SK-N-SH (cell line): ENCODE results near the gene CPNE8. TPM values are rescaled to one million over a fixed set of nuclear protein-coding genes. Genes with fewer than 3 reads are reported as not detected.

ENCODE experiments used
- CTCF ChIA-PET: fragments of 300-600, 350-600 bp; formaldehyde crosslinking; extraction: SDS; loops from one replicate; lab custom pipeline; 2021; lab: Yijun Ruan, JAX
- POLR2A ChIA-PET: fragments of 350-600 bp; sonication (Branson Sonifier 250); formaldehyde crosslinking; extraction: SDS; loops from one replicate; lab custom pipeline; 2020; ENCODE audit warnings: antibody characterized with exemption, inconsistent platforms; lab: Yijun Ruan, JAX
- DNase-seq: peaks from one replicate; pipeline ENCODE4 v3.0.0; 2012
- H2AFZ ChIP-seq: fragments of 200-600 bp; sonication (generic); 2 replicates; pipeline ENCODE4 v1.8.1; 2016; ENCODE audit warnings: antibody characterized with exemption, mild to moderate bottlenecking, low read depth
- H3F3A ChIP-seq: fragments of 200-600 bp; sonication (generic); replicated peaks from 2 replicates; pipeline ENCODE3; 2016; ENCODE audit warnings: antibody characterized with exemption, mild to moderate bottlenecking; ENCODE audit not compliant: insufficient read depth
- H3K27ac ChIP-seq, 2 experiments: fragments of 200-500 bp in 1 of 2; fragments of 200-600 bp in 1 of 2; sonication (Bioruptor generic) in 1 of 2; sonication (generic), shearing (Covaris generic) in 1 of 2; 2 replicates each; pipeline versions ENCODE4 v1.5.1 to v1.6.1; 2014 to 2016; ENCODE audit warnings: low read depth in 2 of 2, inconsistent platforms in 1 of 2, low read length in 1 of 2, mild to moderate bottlenecking in 1 of 2, mixed read lengths in 1 of 2
- H3K27me3 ChIP-seq: fragments of 200-600 bp; sonication (generic), shearing (Covaris generic); 2 replicates; pipeline ENCODE4 v1.6.1; 2016; ENCODE audit warnings: mixed run types; ENCODE audit not compliant: insufficient read depth
- H3K36me3 ChIP-seq, 2 experiments: fragments of 200-500 bp in 1 of 2; fragments of 200-600 bp in 1 of 2; sonication (Bioruptor generic) in 1 of 2; sonication (generic) in 1 of 2; replicated peaks in 1 of 2; 2 replicates each; pipeline versions ENCODE3 to v1.5.1; 2014 to 2016; ENCODE audit warnings: low read length in 1 of 2, mild to moderate bottlenecking in 1 of 2; ENCODE audit not compliant: insufficient read depth in 2 of 2, control insufficient read depth in 1 of 2
- H3K4me1 ChIP-seq, 2 experiments: fragments of 200-500 bp in 1 of 2; fragments of 200-600 bp in 1 of 2; sonication (Bioruptor generic) in 1 of 2; sonication (generic), shearing (Covaris generic) in 1 of 2; 2 replicates each; pipeline versions ENCODE4 v1.5.1 to v1.6.1; 2014 to 2016; ENCODE audit warnings: low read depth in 1 of 2, low read length in 1 of 2, mixed run types in 1 of 2; ENCODE audit not compliant: insufficient read depth in 2 of 2, control insufficient read depth in 1 of 2
- H3K4me2 ChIP-seq: fragments of 200-600 bp; sonication (generic), shearing (Covaris generic); 2 replicates; pipeline ENCODE4 v1.6.1; 2017; ENCODE audit warnings: mixed run types
- H3K4me3 ChIP-seq, 2 experiments: fragments of 200-500 bp in 1 of 2; fragments of 200-600 bp in 1 of 2; sonication (Bioruptor generic) in 1 of 2; sonication (generic), shearing (Covaris generic) in 1 of 2; 2 replicates each; pipeline versions ENCODE4 v1.5.1 to v1.8.1; 2014 to 2016; ENCODE audit warnings: low read depth in 2 of 2, inconsistent platforms in 1 of 2, low read length in 1 of 2, mild to moderate bottlenecking in 1 of 2, mixed read lengths in 1 of 2, moderate library complexity in 1 of 2
- H3K79me2 ChIP-seq: fragments of 200-600 bp; sonication (generic); 2 replicates; pipeline ENCODE4 v1.8.1; 2017; ENCODE audit warnings: mild to moderate bottlenecking; ENCODE audit not compliant: insufficient read depth
- H3K9ac ChIP-seq: fragments of 200-600 bp; sonication (generic); 2 replicates; pipeline ENCODE4 v1.6.1; 2017; ENCODE audit warnings: mixed run types
- H3K9me2 ChIP-seq: fragments of 200-600 bp; sonication (generic); 2 replicates; pipeline ENCODE4 v1.6.1; 2017; ENCODE audit warnings: mixed run types
- H3K9me3 ChIP-seq: fragments of 200-600 bp; sonication (generic); 2 replicates; pipeline ENCODE4 v1.6.1; 2017; ENCODE audit warnings: mixed run types, mild to moderate bottlenecking, moderate library complexity
- H4K20me1 ChIP-seq: fragments of 200-600 bp; sonication (generic); 2 replicates; pipeline ENCODE4 v1.6.1; 2017; ENCODE audit warnings: mild to moderate bottlenecking, mixed run types; ENCODE audit not compliant: insufficient read depth
- CHD2 ChIP-seq: fragments of 150-350 bp; IDR thresholded peaks from 2 replicates; pipeline ENCODE4 v1.6.1; 2018; ENCODE audit warnings: low read length; ENCODE audit not compliant: partially characterized antibody
- CTCF ChIP-seq: fragments of 200-600 bp; sonication (generic); IDR thresholded peaks from 2 replicates; pipeline ENCODE4 v1.6.1; 2017; ENCODE audit warnings: antibody characterized with exemption, mild to moderate bottlenecking, moderate library complexity
- FOSL2 ChIP-seq: IDR thresholded peaks from 2 replicates; pipeline ENCODE4 v1.4.0; 2012; ENCODE audit warnings: low read depth, mild to moderate bottlenecking, moderate library complexity, borderline replicate concordance
- FOXM1 ChIP-seq: IDR thresholded peaks from 2 replicates; pipeline ENCODE4 v1.4.0; 2012; ENCODE audit warnings: low read depth, mild to moderate bottlenecking
- GATA2 ChIP-seq: sonication (generic); formaldehyde crosslinking; IDR thresholded peaks from 2 replicates; pipeline ENCODE4 v1.5.0; 2020; ENCODE audit warnings: mild to moderate bottlenecking, missing genetic modification reagents
- NFIC ChIP-seq: IDR thresholded peaks from 2 replicates; pipeline ENCODE4 v1.4.0; 2012; ENCODE audit warnings: borderline replicate concordance
- POLR2AphosphoS5 ChIP-seq: IDR thresholded peaks from 2 replicates; pipeline ENCODE4 v1.6.1; 2012; ENCODE audit warnings: low read depth, low read length
- RFX5 ChIP-seq: IDR thresholded peaks from 2 replicates; pipeline ENCODE4 v1.6.1; 2012; ENCODE audit warnings: mild to moderate bottlenecking, improper control_type of control experiment, low read length
- RXRA ChIP-seq: IDR thresholded peaks from 2 replicates; pipeline ENCODE4 v1.4.0; 2012; ENCODE audit warnings: low read depth, mild to moderate bottlenecking, borderline replicate concordance
- TAF1 ChIP-seq: IDR thresholded peaks from 2 replicates; pipeline ENCODE4 v1.6.1; 2012; ENCODE audit warnings: low read depth, mild to moderate bottlenecking, low read length, moderate library complexity, borderline replicate concordance
- TCF12 ChIP-seq: IDR thresholded peaks from 2 replicates; pipeline ENCODE4 v1.4.0; 2012
- ZBTB33 ChIP-seq: IDR thresholded peaks from 2 replicates; pipeline ENCODE4 v1.4.0; 2012; ENCODE audit warnings: low read depth, borderline replicate concordance
- WGBS: methylation state at CpG from one replicate; pipeline ENCODE4 v1.1.6; 2017; ENCODE audit warnings: low lambda C conversion rate; 5-methylcytosine and 5-hydroxymethylcytosine counted together
- polyA plus RNA-seq, 3 experiments: library from polyadenylated mRNA; depleted of rRNA; stranded (reverse); fragments of >200 nt; gene quantifications; 2 replicates each; pipeline ENCODE4 v1.2.3, GENCODE V29; 2012
- TF ChIP-seq, protein P1 (sequence below): IDR thresholded peaks from 2 replicates; pipeline ENCODE4 v1.6.1; 2012; ENCODE audit warnings: mild to moderate bottlenecking, low read depth, low read length, moderate library complexity

Gene CPNE8
- polyA plus RNA-seq, 1 of the 3 experiments (the other 2 are of a cell fraction) = not detected

- Histone ChIP-seq H3K27me3 (no peaks in the 10 kb centered on the region), H3K4me1 (no peaks in the 10 kb centered on the region), H3K27ac (no peak overlapping the region), H3K9me3 (peaks cover 6% of the 10 kb centered on the region; the same call in 1 of the 2 replicates), H3K4me3 (no peak overlapping the region), H2AFZ (no peak overlapping the region), H3K4me2 (no peak overlapping the region), H3K79me2 (no peaks in the 10 kb centered on the region), H3K9me2 (no peaks in the 10 kb centered on the region), H3K36me3 (no peaks in the 10 kb centered on the region), H4K20me1 (no peaks in the 10 kb centered on the region), H3K9ac (no peak overlapping the region), H3F3A (no peaks in the 10 kb centered on the region)
- TF ChIP-seq FOSL2 (no peak), NFIC (no peak), RXRA (no peak), TAF1 (no peak), ZBTB33 (no peak), FOXM1 (no peak), CTCF (no peak), CHD2 (no peak), TCF12 (no peak), GATA2 (no peak), RFX5 (no peak), POLR2AphosphoS5 (no peak)
- TF ChIP-seq, protein P1, sequence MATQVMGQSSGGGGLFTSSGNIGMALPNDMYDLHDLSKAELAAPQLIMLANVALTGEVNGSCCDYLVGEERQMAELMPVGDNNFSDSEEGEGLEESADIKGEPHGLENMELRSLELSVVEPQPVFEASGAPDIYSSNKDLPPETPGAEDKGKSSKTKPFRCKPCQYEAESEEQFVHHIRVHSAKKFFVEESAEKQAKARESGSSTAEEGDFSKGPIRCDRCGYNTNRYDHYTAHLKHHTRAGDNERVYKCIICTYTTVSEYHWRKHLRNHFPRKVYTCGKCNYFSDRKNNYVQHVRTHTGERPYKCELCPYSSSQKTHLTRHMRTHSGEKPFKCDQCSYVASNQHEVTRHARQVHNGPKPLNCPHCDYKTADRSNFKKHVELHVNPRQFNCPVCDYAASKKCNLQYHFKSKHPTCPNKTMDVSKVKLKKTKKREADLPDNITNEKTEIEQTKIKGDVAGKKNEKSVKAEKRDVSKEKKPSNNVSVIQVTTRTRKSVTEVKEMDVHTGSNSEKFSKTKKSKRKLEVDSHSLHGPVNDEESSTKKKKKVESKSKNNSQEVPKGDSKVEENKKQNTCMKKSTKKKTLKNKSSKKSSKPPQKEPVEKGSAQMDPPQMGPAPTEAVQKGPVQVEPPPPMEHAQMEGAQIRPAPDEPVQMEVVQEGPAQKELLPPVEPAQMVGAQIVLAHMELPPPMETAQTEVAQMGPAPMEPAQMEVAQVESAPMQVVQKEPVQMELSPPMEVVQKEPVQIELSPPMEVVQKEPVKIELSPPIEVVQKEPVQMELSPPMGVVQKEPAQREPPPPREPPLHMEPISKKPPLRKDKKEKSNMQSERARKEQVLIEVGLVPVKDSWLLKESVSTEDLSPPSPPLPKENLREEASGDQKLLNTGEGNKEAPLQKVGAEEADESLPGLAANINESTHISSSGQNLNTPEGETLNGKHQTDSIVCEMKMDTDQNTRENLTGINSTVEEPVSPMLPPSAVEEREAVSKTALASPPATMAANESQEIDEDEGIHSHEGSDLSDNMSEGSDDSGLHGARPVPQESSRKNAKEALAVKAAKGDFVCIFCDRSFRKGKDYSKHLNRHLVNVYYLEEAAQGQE = no peak
- DNase-seq = no peak
- ChIA-PET CTCF (no interaction called here), POLR2A (no interaction called here)
- 16% methylated on average over 1 of the region's 1 CpG for WGBS
Measured at GRCh38 chr12:38788106-38788505, 117.3 kb downstream of the CPNE8 start.
